Stimulated activated memory B cell treated with anti-CD40 and anti-IgM and Interleukin-4, amounts not matched to agents 10 μg/mL and 1 μg/mL and 100 μg/mL, for 72 hours (primary cell): ENCODE measurements around the gene CHST14.
"Not testable (repeated sequence)": the region's sequence is repeated elsewhere in the genome, so short reads cannot be mapped to it uniquely, and the experiment has no call there.

Source experiments
- ATAC-seq: fragments of 150-1000 bp; cut with Tn5 transposase; 2 replicates; pipeline ENCODE4 v1.10.0; 2021
- H3K27ac Mint-ChIP-seq: one replicate; pipeline ENCODE4 v1.8.0; 2022; ENCODE audit warnings: mild to moderate bottlenecking, mixed read lengths
- H3K27me3 Mint-ChIP-seq: one replicate; pipeline ENCODE4 v1.8.0; 2022; ENCODE audit warnings: mixed read lengths
- H3K36me3 Mint-ChIP-seq: one replicate; pipeline ENCODE4 v1.8.0; 2022; ENCODE audit warnings: mixed read lengths
- H3K4me1 Mint-ChIP-seq: one replicate; pipeline ENCODE4 v1.8.0; 2022; ENCODE audit warnings: mixed read lengths
- H3K4me3 Mint-ChIP-seq: one replicate; pipeline ENCODE4 v1.8.0; 2022; ENCODE audit warnings: mild to moderate bottlenecking, moderate library complexity, mixed read lengths
- H3K9me3 Mint-ChIP-seq: one replicate; pipeline ENCODE4 v1.8.0; 2022; ENCODE audit warnings: mixed read lengths

CHST14 gene

GRCh38 chr15:40450047-40450446, 20.7 kb upstream of the CHST14 start:
- no peak overlapping the region for H3K4me3 Mint-ChIP-seq
- H3K27ac Mint-ChIP-seq = no peak overlapping the region
- no peaks in the 10 kb centered on the region for H3K27me3 Mint-ChIP-seq
- no peaks in the 10 kb centered on the region for H3K9me3 Mint-ChIP-seq
- no peaks in the 10 kb centered on the region for H3K36me3 Mint-ChIP-seq
- peaks cover 67% of the 10 kb centered on the region for H3K4me1 Mint-ChIP-seq
- ATAC-seq = no peak

GRCh38 chr15:40451527-40452158, 19.1 kb upstream of the CHST14 start:
- Mint-ChIP-seq H3K27me3 (no peaks in the 10 kb centered on the region), H3K4me1 (peaks cover 74% of the 10 kb centered on the region), H3K27ac (peak overlapping the region; percentile 43), H3K9me3 (no peaks in the 10 kb centered on the region), H3K36me3 (no peaks in the 10 kb centered on the region), H3K4me3 (no peak overlapping the region)
- ATAC-seq = no peak

- no peak overlapping the region for H3K4me3 Mint-ChIP-seq
- peaks cover 83% of the 10 kb centered on the region for H3K4me1 Mint-ChIP-seq
- H3K27ac Mint-ChIP-seq = peak overlapping the region; percentile 43
- H3K27me3 Mint-ChIP-seq = no peaks in the 10 kb centered on the region
- no peaks in the 10 kb centered on the region for H3K36me3 Mint-ChIP-seq
- H3K9me3 Mint-ChIP-seq = no peaks in the 10 kb centered on the region
- ATAC-seq = peak; percentile 78
These were observed 18.3 kb upstream of the CHST14 start for GRCh38 chr15:40452296-40453090.

- not testable (repeated sequence) for H3K4me3 Mint-ChIP-seq, H3K36me3 Mint-ChIP-seq, H3K27me3 Mint-ChIP-seq, H3K9me3 Mint-ChIP-seq
- Mint-ChIP-seq H3K27ac (peak overlapping the region; percentile 77), H3K4me1 (peaks cover 87% of the 10 kb centered on the region)
- ATAC-seq = peak; percentile 40
These were observed 16.8 kb upstream of the CHST14 start for GRCh38 chr15:40453941-40454340.

- no peaks in the 10 kb centered on the region for H3K27me3 Mint-ChIP-seq
- ATAC-seq = no peak
These were observed 15.8 kb upstream of the CHST14 start for GRCh38 chr15:40454904-40455391.

GRCh38 chr15:40456299-40456712, 14.5 kb upstream of the CHST14 start:
- H3K36me3 Mint-ChIP-seq = peaks cover 10% of the 10 kb centered on the region
- no peak overlapping the region for H3K4me3 Mint-ChIP-seq
- no peaks in the 10 kb centered on the region for H3K27me3 Mint-ChIP-seq
- no peak overlapping the region for H3K27ac Mint-ChIP-seq
- ATAC-seq = no peak
- no peaks in the 10 kb centered on the region for H3K9me3 Mint-ChIP-seq
- peaks cover 66% of the 10 kb centered on the region for H3K4me1 Mint-ChIP-seq

More at GRCh38 chr15:40454904-40455391, 15.8 kb upstream of the CHST14 start:
- no peaks in the 10 kb centered on the region for H3K9me3 Mint-ChIP-seq
- H3K36me3 Mint-ChIP-seq = peaks cover 7% of the 10 kb centered on the region
- no peak overlapping the region for H3K4me3 Mint-ChIP-seq
- H3K27ac Mint-ChIP-seq = peak overlapping the region; percentile 77
- H3K4me1 Mint-ChIP-seq = peaks cover 77% of the 10 kb centered on the region

GRCh38 chr15:40456738-40457137, 14.0 kb upstream of the CHST14 start:
- ATAC-seq = no peak
- Mint-ChIP-seq H3K9me3 (no peaks in the 10 kb centered on the region), H3K27me3 (no peaks in the 10 kb centered on the region), H3K36me3 (peaks cover 10% of the 10 kb centered on the region), H3K4me1 (peaks cover 62% of the 10 kb centered on the region), H3K4me3 (no peak overlapping the region), H3K27ac (no peak overlapping the region)

- Mint-ChIP-seq H3K27me3 (no peaks in the 10 kb centered on the region), H3K4me3 (no peak overlapping the region), H3K27ac (no peak overlapping the region), H3K9me3 (no peaks in the 10 kb centered on the region), H3K4me1 (peaks cover 42% of the 10 kb centered on the region), H3K36me3 (peaks cover 12% of the 10 kb centered on the region)
- ATAC-seq = no peak
These were observed 12.1 kb upstream of the CHST14 start for GRCh38 chr15:40458495-40459371.

- no peaks in the 10 kb centered on the region for H3K9me3 Mint-ChIP-seq
- peaks cover 20% of the 10 kb centered on the region for H3K36me3 Mint-ChIP-seq
- no peak overlapping the region for H3K4me3 Mint-ChIP-seq
- no peak for ATAC-seq
- no peak overlapping the region for H3K27ac Mint-ChIP-seq
- peaks cover 36% of the 10 kb centered on the region for H3K4me1 Mint-ChIP-seq
- H3K27me3 Mint-ChIP-seq = no peaks in the 10 kb centered on the region
These were observed 11.3 kb upstream of the CHST14 start for GRCh38 chr15:40459391-40460015.

GRCh38 chr15:40460404-40460803, 10.4 kb upstream of the CHST14 start:
- Mint-ChIP-seq H3K9me3 (no peaks in the 10 kb centered on the region), H3K4me1 (peaks cover 32% of the 10 kb centered on the region), H3K27ac (no peak overlapping the region)

GRCh38 chr15:40461958-40462357, 8.8 kb upstream of the CHST14 start:
- no peak overlapping the region for H3K27ac Mint-ChIP-seq
- no peak for ATAC-seq
- peaks cover 32% of the 10 kb centered on the region for H3K36me3 Mint-ChIP-seq
- H3K4me3 Mint-ChIP-seq = no peak overlapping the region
- peaks cover 17% of the 10 kb centered on the region for H3K4me1 Mint-ChIP-seq
- H3K9me3 Mint-ChIP-seq = no peaks in the 10 kb centered on the region
- H3K27me3 Mint-ChIP-seq = no peaks in the 10 kb centered on the region

More at GRCh38 chr15:40460404-40460803, 10.4 kb upstream of the CHST14 start:
- H3K4me3 Mint-ChIP-seq = no peak overlapping the region
- no peaks in the 10 kb centered on the region for H3K27me3 Mint-ChIP-seq
- ATAC-seq = no peak
- peaks cover 23% of the 10 kb centered on the region for H3K36me3 Mint-ChIP-seq

GRCh38 chr15:40463279-40463678, 7.5 kb upstream of the CHST14 start:
- H3K27me3 Mint-ChIP-seq = no peaks in the 10 kb centered on the region
- ATAC-seq = no peak
- H3K9me3 Mint-ChIP-seq = no peaks in the 10 kb centered on the region
- peaks cover 7% of the 10 kb centered on the region for H3K4me1 Mint-ChIP-seq
- H3K36me3 Mint-ChIP-seq = peaks cover 32% of the 10 kb centered on the region
- no peak overlapping the region for H3K4me3 Mint-ChIP-seq
- H3K27ac Mint-ChIP-seq = no peak overlapping the region

- no peak overlapping the region for H3K27ac Mint-ChIP-seq
- no peak overlapping the region for H3K4me3 Mint-ChIP-seq
- no peaks in the 10 kb centered on the region for H3K27me3 Mint-ChIP-seq
- no peak for ATAC-seq
- H3K4me1 Mint-ChIP-seq = peaks cover 7% of the 10 kb centered on the region
- H3K36me3 Mint-ChIP-seq = peaks cover 32% of the 10 kb centered on the region
- H3K9me3 Mint-ChIP-seq = no peaks in the 10 kb centered on the region
These were observed 6.8 kb upstream of the CHST14 start for GRCh38 chr15:40463886-40464545.

GRCh38 chr15:40464595-40465185, 6.1 kb upstream of the CHST14 start:
- Mint-ChIP-seq H3K4me3 (no peak overlapping the region), H3K27me3 (no peaks in the 10 kb centered on the region), H3K27ac (no peak overlapping the region), H3K4me1 (peaks cover 7% of the 10 kb centered on the region), H3K36me3 (peaks cover 28% of the 10 kb centered on the region), H3K9me3 (no peaks in the 10 kb centered on the region)
- no peak for ATAC-seq
